ENCODE data around the gene ZNF93.
"Not testable (repeated sequence)": the region's sequence is repeated elsewhere in the genome, so short reads cannot be mapped to it uniquely, and the experiment has no call there.

Gene ZNF93

DNA sequence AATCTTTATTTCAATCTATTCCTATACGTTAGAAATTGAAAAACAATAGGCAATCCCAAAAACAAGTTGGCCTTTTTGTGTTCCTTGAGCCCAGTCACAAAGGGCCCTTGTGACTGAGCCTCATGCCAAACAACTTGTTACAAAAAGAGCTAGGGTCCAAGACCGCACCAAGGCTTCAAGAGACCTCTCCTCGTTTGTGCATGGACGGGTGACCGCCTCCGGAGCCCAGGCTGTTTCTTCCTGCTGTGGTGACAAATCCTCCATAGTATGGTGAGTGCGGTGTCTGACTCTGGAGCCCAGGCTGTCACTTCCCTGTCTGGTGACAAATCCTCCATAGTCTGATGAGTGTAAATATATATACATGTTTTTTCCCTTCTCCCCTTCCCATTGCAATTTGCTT is 63.7 kb downstream of the ZNF93 start:
- no peak overlapping the region for H3K4me3 ChIP-seq (ENCODE audit: low read depth, low read length)
- TF ChIP-seq, protein P1, sequence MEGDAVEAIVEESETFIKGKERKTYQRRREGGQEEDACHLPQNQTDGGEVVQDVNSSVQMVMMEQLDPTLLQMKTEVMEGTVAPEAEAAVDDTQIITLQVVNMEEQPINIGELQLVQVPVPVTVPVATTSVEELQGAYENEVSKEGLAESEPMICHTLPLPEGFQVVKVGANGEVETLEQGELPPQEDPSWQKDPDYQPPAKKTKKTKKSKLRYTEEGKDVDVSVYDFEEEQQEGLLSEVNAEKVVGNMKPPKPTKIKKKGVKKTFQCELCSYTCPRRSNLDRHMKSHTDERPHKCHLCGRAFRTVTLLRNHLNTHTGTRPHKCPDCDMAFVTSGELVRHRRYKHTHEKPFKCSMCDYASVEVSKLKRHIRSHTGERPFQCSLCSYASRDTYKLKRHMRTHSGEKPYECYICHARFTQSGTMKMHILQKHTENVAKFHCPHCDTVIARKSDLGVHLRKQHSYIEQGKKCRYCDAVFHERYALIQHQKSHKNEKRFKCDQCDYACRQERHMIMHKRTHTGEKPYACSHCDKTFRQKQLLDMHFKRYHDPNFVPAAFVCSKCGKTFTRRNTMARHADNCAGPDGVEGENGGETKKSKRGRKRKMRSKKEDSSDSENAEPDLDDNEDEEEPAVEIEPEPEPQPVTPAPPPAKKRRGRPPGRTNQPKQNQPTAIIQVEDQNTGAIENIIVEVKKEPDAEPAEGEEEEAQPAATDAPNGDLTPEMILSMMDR (IDR thresholded peaks at IDR 0.05; ENCODE audit: borderline replicate concordance, insufficient read depth, low read depth, low read length) = no peak

DNA sequence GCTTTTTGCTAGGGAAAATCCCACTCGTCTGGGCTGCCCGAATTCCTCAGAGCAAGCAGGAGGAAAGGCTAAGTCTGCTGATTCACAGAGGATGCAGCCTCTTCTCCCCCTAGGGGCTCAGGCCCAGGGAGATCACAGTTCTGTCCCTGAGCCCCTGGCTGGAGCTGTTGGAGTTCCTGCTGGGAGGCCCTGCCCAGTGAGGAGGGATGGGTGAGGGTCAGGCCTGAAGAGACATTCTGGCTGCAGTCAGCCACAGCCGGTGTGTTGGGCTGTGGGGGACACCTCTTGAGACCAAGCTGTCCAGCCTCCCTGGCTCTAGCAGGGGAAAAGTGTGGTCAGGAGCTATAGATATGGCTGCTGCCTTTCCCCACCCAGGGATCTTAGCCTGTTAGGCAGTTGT is 65.4 kb downstream of the ZNF93 start:
- not testable (repeated sequence) for H3K4me3 ChIP-seq (ENCODE audit: low read depth, low read length)

DNA sequence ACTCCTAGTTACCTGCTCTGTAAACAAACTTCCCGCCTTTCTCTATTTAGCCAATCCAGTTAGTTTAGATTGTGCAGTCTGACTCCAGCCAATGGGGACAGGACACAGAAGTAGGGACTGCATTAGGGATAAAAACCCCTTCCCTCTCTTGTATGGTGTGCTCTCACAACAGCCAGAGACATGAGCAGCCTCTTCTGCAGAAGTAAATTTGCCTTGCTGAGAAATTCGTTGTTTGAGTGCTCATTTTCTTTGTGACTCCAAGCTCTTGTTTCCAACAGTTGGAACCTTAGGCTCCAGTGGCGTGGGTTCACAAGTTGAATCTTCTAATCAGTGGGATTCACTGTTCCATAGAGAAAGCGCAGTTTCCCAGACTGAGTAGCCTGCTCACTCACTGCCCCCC is 66.1 kb downstream of the ZNF93 start:
- no peak overlapping the region for H3K4me3 ChIP-seq (ENCODE audit: low read depth, low read length)
- TF ChIP-seq, protein P1 (IDR thresholded peaks at IDR 0.05; ENCODE audit: borderline replicate concordance, insufficient read depth, low read depth, low read length) = no peak

Data from GM12875 (cell line).